Measurements from ENCODE around the gene SLC1A2.

Gene SLC1A2

DNA sequence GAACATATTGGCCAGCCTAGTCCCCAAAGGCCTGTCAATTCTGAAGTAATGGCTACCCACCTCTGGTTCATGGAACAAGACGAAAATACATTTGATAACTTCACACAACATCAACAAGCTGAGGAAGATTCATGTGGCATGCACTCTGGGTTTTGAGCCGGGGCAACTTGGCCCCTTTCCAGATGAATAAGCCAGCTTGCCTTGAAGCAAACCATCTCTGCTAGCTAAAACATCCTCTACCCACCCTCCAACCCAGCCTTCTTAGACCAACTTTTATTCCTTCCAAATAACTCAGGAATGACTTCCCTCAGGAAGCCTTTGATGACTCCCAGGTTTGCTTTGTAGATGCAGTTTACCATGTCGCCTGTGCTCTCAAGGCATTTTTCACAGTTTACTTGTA is 94.4 kb downstream of the SLC1A2 start:
- no peak for DNase-seq (ENCODE audit: low read depth in 3 of 3)

- DNase-seq (ENCODE audit: low read depth in 3 of 3): no peak
Observed at GRCh38 chr11:35324183-35324886, 95.0 kb downstream of the SLC1A2 start.

GRCh38 chr11:35323076-35323868 is 96.1 kb downstream of the SLC1A2 start:
- no peak for DNase-seq (ENCODE audit: low read depth in 3 of 3)

DNA sequence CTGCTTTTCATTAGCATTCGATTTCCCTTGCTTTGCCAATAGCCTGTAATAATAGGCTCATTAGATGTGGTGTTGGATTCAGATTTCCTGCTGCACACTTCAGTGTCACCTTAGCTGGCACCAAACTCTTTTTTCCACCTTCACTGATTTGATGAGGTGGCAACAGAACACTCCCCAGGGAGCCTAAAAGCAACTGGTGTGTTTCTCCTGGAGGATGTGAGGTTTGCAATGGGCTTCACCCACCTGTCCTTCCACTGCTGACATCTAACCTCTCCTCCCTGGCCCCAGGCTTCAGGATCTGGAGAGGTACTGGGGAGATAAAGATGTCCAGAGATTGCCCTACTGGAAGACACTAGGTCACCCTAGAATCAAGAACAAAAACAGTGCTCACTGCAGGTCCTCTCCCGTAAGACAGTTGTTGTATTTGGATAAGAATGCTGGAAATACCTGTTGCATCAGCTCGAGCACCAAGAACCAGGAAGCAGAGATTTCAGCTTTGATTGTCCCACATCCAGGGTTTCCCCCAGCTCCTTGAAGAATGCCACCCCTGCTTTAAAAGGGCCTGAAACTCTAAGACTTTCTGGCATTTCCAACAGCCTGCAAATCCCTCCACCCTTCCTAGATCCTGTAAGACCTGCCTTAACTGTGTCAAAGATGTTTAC is 96.9 kb downstream of the SLC1A2 start:
- no peak for DNase-seq (ENCODE audit: low read depth in 3 of 3)

DNA sequence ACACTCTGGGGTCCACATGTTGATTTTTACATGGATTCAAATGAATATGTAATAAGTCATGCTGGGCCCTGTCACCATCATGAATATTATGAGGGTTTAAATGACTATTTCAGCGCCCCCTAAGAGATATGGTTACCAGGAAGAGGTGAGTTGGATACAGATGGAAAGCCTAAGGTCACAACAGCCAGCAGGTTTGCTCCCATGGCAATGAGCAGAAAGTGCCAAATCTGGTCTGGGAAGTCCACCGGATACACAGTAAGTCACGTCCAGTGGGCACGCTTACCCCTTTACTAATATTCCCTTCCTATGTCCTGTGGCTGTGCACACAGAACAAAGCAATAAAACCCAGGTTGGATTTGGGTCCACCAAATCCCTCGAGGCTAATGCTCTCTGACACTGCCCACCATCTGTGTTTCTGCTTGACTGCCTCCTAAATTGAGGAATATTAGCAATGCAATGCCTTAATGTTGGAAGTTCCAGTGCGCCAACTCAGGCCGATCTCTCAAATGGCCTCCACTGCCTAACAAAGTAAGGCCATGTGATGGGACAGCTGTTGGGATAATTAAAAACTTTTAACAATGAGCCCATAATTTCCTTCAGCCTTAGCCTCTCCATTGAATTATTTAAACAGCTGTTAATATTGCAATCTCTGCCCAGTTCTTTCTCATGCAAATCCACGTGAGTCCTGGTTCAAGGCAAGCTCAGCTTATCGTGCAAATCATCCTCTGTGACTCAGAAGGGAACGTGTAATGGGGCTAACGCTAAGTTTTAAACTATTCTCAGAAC is 97.6 kb downstream of the SLC1A2 start:
- no peak for DNase-seq (ENCODE audit: low read depth in 3 of 3)

GRCh38 chr11:35321111-35321510 is 98.2 kb downstream of the SLC1A2 start:
- DNase-seq (ENCODE audit: low read depth in 3 of 3): no peak

DNA sequence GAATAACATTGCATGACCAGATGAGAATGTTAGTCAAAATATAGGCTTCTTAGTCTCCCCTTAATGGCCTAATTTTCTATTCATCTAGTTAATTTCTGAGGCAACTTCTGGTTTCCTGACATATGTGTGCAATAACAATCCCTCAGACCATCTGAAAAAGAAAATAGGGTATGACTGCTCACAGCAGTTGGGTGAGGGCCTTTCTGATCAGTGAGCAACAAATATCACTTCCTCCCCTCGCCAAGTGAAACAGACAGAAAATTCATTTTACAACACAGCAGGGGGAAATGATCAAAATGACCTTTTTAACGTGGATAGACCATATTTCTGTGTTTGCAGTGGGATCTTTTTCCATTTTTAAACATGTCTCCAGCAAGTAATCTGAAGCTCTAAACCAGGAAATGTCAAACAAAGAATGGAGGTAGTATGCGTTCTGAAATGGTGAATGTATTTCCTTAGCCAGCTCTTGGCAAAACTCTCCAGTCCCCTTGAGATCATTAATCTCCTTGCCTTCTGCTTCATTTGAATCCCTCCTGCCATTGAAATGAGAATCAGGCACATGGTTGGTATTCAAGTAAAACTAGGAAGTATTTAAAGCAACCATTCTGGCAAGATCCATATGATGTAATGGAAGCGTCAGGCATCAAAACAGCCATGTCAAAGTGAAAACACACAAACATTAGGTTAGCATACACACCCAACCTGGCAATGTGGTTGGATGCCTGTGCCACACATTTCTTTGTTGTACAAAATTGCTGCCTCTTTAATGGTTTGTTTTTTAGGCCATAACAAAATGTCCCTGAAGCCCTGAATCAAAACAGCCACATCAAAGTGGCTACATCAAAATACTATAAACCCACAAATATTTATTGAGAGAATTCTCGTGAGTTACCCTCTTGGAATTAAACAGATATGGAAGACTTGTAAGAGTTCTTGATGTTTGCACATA is 100.1 kb downstream of the SLC1A2 start:
- no peak for DNase-seq (ENCODE audit: low read depth in 3 of 3)

DNA sequence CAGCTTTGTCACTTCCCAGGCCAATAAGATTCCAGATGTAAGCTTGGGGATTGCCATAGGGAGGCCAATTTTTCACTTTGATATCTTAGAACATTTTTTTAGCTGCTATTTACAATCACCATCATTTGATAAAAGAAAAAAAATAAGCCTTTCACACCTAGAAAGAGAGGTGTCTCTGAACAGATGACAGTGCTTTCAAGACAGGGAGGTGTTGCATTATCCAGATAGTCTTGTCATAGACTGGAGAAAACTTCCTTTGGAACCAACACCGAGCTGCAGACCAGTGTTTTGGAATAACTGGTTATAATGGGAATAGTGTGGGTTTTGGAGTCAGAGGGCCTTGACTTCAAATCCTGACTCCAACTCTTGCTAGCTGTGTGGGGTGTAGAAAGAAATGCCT is 101.0 kb downstream of the SLC1A2 start:
- DNase-seq (ENCODE audit: low read depth in 3 of 3): no peak

- DNase-seq (ENCODE audit: low read depth in 3 of 3): no peak
Observed at GRCh38 chr11:35317253-35317652, 102.1 kb downstream of the SLC1A2 start.

GRCh38 chr11:35316161-35316560 is 103.2 kb downstream of the SLC1A2 start:
- no peak for DNase-seq (ENCODE audit: low read depth in 3 of 3)

DNA sequence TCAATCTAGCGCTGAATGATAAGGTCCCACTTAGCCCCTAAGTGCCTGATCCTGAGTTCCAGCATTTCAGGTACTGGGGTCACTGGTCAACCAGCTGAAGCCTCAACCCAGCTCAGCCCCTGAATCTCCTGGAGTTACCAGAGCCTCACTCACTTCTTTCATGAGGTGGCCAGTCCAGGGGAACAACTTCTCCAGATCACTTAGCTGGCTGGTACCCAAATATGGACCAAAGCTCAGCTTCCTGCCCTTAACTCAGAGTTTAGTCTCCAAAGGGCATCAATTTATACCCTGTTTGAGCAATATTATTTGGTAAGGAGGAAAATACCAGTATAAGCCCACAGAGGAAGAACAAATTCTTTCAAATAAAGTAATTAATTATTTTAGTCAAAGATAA is 105.6 kb downstream of the SLC1A2 start:
- no peak for DNase-seq (ENCODE audit: low read depth in 3 of 3)

DNA sequence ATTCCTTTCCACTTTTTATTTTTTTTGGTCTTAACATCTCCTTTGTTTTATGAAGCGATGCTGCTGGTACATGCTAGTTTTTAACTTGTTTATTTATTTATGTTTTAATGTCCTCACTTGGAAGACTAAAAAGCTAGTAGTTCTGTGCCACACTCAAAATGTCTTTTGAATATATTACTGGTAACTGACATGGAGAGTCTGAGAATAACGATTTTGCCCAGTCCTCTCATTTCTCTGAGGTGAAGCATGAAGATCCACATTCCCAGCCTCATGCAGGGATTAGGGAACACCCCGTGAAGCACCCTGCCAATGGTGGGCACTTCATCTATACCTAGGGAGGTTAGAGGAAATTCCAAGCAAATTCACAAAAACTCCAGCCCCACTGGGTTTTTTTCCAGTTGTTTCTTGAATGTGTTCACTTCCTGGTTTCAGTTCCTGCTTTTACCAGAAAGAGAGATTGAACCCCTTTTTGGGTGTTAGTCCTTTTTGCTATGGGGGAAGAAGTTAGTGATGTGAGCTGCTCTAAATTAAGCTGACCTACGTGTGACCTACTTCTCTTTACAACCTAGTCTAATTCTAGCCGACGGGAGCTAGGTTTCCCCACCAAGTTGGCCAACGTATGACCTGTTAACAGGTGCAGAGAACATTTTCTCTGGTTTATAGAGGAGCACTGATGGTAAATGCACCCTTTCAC is 106.1 kb downstream of the SLC1A2 start:
- no peak for DNase-seq (ENCODE audit: low read depth in 3 of 3)

DNA sequence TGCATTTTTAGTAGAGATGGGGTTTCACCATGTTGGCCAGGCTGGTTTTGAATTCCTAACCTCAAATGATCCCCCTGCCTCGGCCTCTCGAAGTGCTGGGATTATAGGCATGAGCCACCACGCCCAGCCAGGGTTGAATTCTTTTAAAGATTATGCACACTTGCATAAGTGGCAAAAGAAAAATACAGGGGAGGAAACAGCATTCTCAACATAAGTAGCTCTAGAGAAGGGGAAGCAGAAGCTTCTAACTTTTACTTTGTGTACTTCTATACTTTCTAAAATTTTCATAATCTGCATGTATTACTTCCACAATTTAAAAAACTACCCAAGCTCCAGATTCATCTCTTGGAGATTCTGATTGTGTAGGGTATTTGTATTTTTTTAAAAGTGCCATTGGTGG is 108.0 kb downstream of the SLC1A2 start:
- no peak for DNase-seq (ENCODE audit: low read depth in 3 of 3)

GRCh38 chr11:35308157-35308556 is 111.2 kb downstream of the SLC1A2 start:
- no peak for DNase-seq (ENCODE audit: low read depth in 3 of 3)

DNA sequence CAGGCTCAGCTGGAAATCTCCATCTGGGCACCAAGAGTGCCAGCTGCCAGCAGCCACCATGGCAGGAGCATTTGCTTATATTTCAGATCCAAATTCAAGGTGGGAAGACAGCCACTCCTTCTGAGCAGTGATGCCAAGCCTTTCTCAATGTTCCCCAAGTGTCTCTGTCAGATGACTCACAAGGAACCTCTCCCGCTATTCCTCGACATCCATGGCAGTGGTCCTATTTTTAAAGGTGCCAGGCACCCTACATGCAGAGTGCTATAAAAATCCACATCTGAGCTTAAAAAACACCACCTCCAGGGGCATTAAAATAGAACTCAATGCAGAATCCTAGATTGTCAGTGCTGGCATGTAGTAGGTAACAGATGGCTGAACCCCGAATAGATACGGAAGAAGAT is 112.1 kb downstream of the SLC1A2 start:
- no peak for DNase-seq (ENCODE audit: low read depth in 3 of 3)

DNA sequence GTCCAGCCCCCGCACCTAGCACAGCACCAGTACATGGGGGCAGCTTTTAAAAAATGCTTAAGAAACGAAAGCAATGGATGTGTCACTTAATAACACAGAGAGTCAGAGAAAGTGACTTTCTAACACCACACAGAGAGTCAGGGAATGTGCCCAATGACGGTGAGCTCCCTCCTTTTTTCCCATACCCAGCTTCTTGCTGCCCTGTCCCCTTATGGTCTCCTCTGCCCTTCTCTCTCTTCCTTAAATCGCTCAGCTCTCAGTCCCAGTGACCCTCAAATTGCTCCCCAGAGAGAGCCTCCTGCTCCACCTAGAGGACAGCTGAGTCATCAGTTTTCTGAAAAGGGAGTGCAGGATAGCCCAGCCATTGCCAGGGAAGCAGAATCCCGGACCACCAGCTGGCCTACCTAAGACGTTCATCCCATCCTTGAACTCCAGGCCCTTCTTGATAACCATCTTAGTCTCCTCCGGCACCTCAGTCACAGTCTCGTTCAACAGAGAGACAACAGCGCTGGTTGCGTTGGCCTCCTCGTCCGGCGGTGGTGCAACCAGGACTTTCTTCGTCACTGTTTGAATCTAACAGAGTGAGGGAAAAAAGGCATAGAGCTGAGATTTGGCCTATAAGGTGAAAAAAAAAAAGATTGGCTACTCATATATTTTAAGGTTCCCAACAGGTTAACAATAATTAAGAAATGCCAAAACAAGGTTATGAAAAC is 113.5 kb downstream of the SLC1A2 start:
- DNase-seq (ENCODE audit: low read depth in 3 of 3): no peak

DNA sequence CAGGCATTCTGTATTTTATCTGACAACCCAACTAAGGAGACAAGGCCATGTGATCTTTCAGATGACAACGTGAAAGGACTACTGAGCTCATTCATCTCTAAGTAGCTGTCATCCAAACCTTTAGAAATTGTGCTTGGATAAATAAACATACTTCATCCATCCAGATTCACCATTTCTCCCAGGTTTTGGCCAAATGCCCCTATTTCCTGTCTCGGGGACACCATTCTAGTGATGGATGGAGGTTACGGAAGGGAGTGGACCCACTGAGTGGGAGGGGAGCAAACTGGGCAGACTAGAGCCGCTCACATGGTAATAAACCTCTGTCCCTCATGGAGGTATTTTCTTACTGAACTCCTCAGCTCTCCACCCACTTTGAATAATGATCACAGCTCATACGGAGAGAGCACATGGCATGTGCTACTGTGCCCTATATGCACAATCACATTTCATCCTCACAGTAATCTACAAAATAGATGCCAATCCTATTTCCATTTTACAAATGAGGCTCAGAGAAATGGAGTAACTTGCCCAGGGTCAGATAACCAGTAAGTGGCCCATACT is 114.4 kb downstream of the SLC1A2 start:
- DNase-seq (ENCODE audit: low read depth in 3 of 3): no peak

DNA sequence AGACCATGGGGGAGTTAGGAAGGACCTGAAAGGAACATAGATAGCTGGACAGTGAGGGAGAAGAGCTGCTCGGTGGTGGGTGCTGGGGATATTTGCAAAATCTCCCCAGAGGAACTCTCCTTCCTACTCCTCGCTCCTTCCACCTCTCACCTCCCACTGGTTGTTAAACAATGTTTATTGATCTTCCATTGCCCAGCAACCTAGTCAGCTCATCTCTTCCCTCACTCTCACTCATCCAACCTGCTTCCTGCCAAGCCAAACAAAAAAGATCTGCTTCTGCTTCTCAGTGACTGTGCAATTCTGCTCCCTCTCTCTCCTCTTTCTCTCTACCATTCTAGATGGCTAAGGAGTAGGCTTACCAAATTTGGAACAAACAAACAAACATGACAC is 115.0 kb downstream of the SLC1A2 start:
- DNase-seq (ENCODE audit: low read depth in 3 of 3): no peak

DNA sequence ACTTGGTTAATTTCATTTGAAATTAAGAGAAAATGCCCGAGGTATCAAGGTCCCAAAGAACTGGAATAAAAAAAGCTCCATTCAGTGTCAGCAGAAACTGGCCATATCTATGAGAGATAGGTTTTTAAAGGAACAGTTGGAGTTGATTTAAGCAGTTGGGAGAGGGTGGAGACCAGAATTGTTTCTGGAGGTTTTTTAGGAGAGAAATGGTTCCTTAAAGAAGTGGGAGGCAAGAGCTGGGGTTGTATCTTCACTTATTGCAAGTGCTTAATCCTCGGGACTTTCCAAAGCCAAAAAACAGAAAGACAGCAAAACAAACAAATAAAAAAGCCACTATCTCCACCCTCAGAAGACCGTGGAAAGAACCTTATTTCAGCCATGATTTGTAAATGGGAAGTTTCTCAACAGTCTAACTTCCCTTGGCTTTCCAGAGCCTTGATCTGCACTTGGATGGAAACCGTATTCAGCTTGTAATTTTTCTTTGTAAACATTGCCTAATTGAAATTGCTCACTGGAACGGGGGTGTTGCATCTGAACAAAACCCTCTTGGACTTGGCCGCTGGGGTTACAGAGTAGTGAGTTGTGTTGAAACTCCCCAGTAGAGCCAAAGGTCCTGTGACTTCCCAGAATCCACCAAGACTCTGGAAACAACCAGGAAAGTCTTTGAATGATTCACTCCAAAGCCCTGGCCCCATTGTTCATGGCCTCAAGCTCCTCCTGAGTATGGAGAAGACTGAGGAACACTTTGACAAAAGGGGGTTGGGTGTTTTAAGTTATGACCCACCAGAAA is 115.6 kb downstream of the SLC1A2 start:
- no peak for DNase-seq (ENCODE audit: low read depth in 3 of 3)

Measured in stimulated activated CD4-positive, alpha-beta T cell treated with anti-CD3 and anti-CD28 coated beads, TNF-alpha, amount 100 ng/mL, for 48 hours (primary cell).